KMS-11 (cell line): ENCODE results near the gene PGBD1.

ENCODE experiments used
- H2AFZ ChIP-seq: fragments of 200-600 bp; sonication (generic); 2 replicates; pipeline ENCODE4 v1.6.1; 2016; ENCODE audit warnings: antibody characterized with exemption, mixed run types, low read depth
- H3K27ac ChIP-seq: fragments of 200-600 bp; sonication (generic); 2 replicates; pipeline ENCODE4 v1.6.1; 2016; ENCODE audit warnings: mild to moderate bottlenecking, mixed run types
- H3K27me3 ChIP-seq: fragments of 200-600 bp; sonication (generic); 2 replicates; pipeline ENCODE4 v1.6.1; 2017; ENCODE audit warnings: mild to moderate bottlenecking, low read depth, mixed run types, moderate library complexity; ENCODE audit not compliant: insufficient read depth
- H3K36me3 ChIP-seq: fragments of 200-600 bp; sonication (generic); 2 replicates; pipeline ENCODE4 v1.6.1; 2017; ENCODE audit warnings: mild to moderate bottlenecking, mixed run types; ENCODE audit not compliant: insufficient read depth
- H3K4me1 ChIP-seq: fragments of 200-600 bp; sonication (generic); 2 replicates; pipeline ENCODE4 v1.6.1; 2016; ENCODE audit warnings: mild to moderate bottlenecking, low read depth, mixed run types; ENCODE audit not compliant: poor library complexity, severe bottlenecking
- H3K4me2 ChIP-seq: fragments of 200-600 bp; sonication (generic); 2 replicates; pipeline ENCODE4 v1.7.0; 2016; ENCODE audit warnings: mild to moderate bottlenecking, mixed run types
- H3K4me3 ChIP-seq: fragments of 200-600 bp; sonication (generic); IDR thresholded peaks from 2 replicates; pipeline ENCODE4 v1.6.1; 2017; ENCODE audit warnings: low read depth, low read length, mixed read lengths; ENCODE audit not compliant: insufficient read depth
- H3K79me2 ChIP-seq: fragments of 200-600 bp; sonication (generic); 2 replicates; pipeline ENCODE4 v1.6.1; 2016; ENCODE audit warnings: low read depth, mixed run types; ENCODE audit not compliant: insufficient read depth
- H3K9ac ChIP-seq: fragments of 200-600 bp; sonication (generic); 2 replicates; pipeline ENCODE4 v1.6.1; 2016; ENCODE audit warnings: mild to moderate bottlenecking, mixed run types
- H4K20me1 ChIP-seq: fragments of 200-600 bp; sonication (generic); 2 replicates; pipeline ENCODE4 v1.6.1; 2016; ENCODE audit warnings: mild to moderate bottlenecking, mixed run types; ENCODE audit not compliant: insufficient read depth
- TF ChIP-seq, protein P1 (sequence below): fragments of 200-600 bp; sonication (generic); conservative IDR thresholded peaks from 2 replicates; pipeline ENCODE4 v1.6.1; 2017; ENCODE audit warnings: low read depth, mild to moderate bottlenecking, antibody characterized with exemption, low read length, moderate library complexity, mixed read lengths

The PGBD1 gene

DNA sequence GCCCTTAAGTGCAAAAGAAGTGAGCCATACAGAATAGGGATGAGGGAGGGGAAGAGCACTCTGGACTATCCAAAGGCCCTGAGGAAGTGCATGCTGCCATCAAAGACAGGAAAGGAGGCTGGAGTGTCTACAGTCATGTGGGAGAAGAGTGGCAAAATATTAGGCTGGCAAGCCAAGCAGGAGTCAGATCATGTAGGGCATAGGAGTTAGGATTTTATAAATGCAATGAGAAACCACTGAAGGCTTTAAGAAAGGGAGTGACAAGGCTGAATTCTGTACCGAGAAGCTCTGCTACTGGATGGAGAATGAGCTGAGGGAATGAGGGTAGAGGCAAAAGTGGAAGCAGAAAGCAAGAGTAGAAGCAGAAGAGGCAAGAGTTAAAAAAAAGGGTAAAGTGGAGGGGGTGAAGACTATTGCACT, 52.2 kb downstream of the PGBD1 start:
- Histone ChIP-seq H3K4me3 (no peak overlapping the region), H3K36me3 (no peaks in the 10 kb centered on the region), H3K9ac (no peak overlapping the region), H3K79me2 (no peaks in the 10 kb centered on the region), H3K4me1 (peaks cover 6% of the 10 kb centered on the region), H4K20me1 (no peaks in the 10 kb centered on the region), H3K27me3 (no peaks in the 10 kb centered on the region), H3K4me2 (no peak overlapping the region), H3K27ac (no peak overlapping the region), H2AFZ (no peak overlapping the region)
- TF ChIP-seq, protein P1, sequence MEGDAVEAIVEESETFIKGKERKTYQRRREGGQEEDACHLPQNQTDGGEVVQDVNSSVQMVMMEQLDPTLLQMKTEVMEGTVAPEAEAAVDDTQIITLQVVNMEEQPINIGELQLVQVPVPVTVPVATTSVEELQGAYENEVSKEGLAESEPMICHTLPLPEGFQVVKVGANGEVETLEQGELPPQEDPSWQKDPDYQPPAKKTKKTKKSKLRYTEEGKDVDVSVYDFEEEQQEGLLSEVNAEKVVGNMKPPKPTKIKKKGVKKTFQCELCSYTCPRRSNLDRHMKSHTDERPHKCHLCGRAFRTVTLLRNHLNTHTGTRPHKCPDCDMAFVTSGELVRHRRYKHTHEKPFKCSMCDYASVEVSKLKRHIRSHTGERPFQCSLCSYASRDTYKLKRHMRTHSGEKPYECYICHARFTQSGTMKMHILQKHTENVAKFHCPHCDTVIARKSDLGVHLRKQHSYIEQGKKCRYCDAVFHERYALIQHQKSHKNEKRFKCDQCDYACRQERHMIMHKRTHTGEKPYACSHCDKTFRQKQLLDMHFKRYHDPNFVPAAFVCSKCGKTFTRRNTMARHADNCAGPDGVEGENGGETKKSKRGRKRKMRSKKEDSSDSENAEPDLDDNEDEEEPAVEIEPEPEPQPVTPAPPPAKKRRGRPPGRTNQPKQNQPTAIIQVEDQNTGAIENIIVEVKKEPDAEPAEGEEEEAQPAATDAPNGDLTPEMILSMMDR: no peak

DNA sequence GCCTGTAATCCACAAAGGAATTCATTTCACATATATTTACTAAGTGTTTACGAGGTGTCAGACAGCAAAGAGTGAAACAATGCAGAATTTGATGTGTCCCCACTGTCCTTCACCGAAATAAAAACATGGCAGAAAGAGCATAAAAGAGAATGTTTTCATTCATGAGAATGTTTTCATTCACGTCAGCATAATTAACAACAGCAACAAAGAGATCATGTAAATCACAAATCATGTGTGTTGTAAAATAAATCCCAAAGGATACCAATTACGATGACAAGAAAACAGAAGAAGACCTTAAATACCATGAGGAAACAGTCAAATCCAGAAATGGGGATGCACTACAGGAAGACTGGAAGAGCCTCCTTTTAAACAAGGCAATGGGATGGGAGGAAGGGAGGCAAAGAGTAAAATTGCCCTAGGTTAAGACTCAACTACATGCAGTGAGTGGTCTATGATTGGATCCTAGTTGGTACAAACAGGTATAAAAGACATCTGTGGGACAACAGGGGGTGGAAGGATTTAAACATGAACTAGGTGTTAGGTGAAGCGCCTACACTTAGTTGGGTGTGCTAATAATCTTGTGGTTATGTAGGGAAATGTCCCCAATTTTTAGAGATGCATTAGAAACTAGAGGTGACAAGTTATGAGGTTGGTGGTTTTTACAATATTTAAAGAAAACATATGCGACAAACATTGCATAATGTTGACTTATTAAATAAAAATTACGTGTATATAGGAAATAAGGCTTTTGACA, 53.1 kb downstream of the PGBD1 start:
- TF ChIP-seq, protein P1: no peak
- Histone ChIP-seq H2AFZ (no peak overlapping the region), H3K4me2 (no peak overlapping the region), H3K36me3 (no peaks in the 10 kb centered on the region), H3K79me2 (no peaks in the 10 kb centered on the region), H3K4me3 (no peak overlapping the region), H3K9ac (no peak overlapping the region), H3K4me1 (peaks cover 6% of the 10 kb centered on the region), H4K20me1 (no peaks in the 10 kb centered on the region), H3K27me3 (no peaks in the 10 kb centered on the region), H3K27ac (no peak overlapping the region)

- Histone ChIP-seq H3K4me3 (no peak overlapping the region), H3K27me3 (no peaks in the 10 kb centered on the region), H3K4me2 (peak overlapping the region; percentile 76), H3K36me3 (no peaks in the 10 kb centered on the region), H2AFZ (peak overlapping the region; percentile 72), H4K20me1 (no peaks in the 10 kb centered on the region), H3K9ac (no peak overlapping the region), H3K27ac (no peak overlapping the region), H3K4me1 (peaks cover 6% of the 10 kb centered on the region), H3K79me2 (no peaks in the 10 kb centered on the region)
- TF ChIP-seq, protein P1: no peak
These were observed 53.7 kb downstream of the PGBD1 start for GRCh38 chr6:28335040-28335563.

- Histone ChIP-seq H3K27me3 (no peaks in the 10 kb centered on the region), H3K9ac (peak within 1 kb of the TSS; percentile 77; the same call in 1 of the 2 replicates), H3K27ac (peak within 1 kb of the TSS; percentile 69), H3K79me2 (no peaks in the 10 kb centered on the region), H3K4me2 (peak within 1 kb of the TSS; percentile 76), H3K4me1 (peaks cover 6% of the 10 kb centered on the region), H2AFZ (peak within 1 kb of the TSS; percentile 72), H4K20me1 (no peaks in the 10 kb centered on the region), H3K4me3 (no peak within 1 kb of the TSS), H3K36me3 (no peaks in the 10 kb centered on the region)
- TF ChIP-seq, protein P1: no peak
These were observed 54.4 kb downstream of the PGBD1 start, which contains the start of gene ZSCAN31 for GRCh38 chr6:28335564-28336283. TSS of gene ZSCAN31 (minus strand) at chr6:28336148. CDS start at chr6:28329683, 6,465 bp downstream.
